HL-60 (cell line): ENCODE measurements around the gene TEX48.

Experiments used
- GABPA ChIP-seq: IDR thresholded peaks from 2 replicates; pipeline ENCODE4 v1.6.1; 2012; ENCODE audit warnings: low read depth
- POLR2AphosphoS5 ChIP-seq: IDR thresholded peaks from 2 replicates; pipeline ENCODE4 v1.6.1; 2012; ENCODE audit warnings: low read depth
- TF ChIP-seq, protein P1 (sequence below): IDR thresholded peaks from one replicate; pipeline ENCODE4 v1.5.1; 2011; ENCODE audit warnings: low read length, control low read depth, inconsistent platforms; ENCODE audit not compliant: insufficient read depth

DNA sequence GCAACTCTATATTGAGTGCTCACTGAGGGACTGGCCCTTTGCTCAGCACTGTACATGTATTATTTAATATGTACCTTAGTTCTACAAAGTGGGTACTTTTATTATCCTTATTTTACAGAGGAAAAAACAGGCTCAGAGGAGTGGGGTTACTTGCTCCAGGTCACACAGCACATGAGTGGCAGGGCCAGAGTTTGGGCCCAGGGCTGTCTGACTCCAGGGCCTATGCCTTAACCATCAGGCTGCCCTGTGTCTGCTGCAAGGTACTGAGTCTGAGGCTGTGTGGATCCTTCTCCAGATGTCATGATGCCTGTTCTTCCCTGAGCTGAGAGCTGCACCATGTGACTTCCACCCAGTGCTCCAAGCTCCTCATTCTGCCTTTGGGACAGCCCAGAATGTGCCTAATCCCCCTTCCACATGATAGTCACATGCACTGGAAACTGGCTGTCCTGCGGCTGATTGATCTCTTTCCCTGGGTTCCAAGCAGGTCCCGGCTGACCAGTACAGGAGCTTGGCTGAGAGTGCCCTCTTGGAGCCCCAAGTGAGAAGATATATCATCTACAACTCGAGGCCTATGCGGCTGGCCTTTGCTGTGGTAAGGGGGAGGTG, 55.5 kb downstream of the TEX48 start:
- TF ChIP-seq, protein P1, sequence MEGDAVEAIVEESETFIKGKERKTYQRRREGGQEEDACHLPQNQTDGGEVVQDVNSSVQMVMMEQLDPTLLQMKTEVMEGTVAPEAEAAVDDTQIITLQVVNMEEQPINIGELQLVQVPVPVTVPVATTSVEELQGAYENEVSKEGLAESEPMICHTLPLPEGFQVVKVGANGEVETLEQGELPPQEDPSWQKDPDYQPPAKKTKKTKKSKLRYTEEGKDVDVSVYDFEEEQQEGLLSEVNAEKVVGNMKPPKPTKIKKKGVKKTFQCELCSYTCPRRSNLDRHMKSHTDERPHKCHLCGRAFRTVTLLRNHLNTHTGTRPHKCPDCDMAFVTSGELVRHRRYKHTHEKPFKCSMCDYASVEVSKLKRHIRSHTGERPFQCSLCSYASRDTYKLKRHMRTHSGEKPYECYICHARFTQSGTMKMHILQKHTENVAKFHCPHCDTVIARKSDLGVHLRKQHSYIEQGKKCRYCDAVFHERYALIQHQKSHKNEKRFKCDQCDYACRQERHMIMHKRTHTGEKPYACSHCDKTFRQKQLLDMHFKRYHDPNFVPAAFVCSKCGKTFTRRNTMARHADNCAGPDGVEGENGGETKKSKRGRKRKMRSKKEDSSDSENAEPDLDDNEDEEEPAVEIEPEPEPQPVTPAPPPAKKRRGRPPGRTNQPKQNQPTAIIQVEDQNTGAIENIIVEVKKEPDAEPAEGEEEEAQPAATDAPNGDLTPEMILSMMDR = no peak
- TF ChIP-seq POLR2AphosphoS5 (no peak), GABPA (no peak)
